NCI-H2107 treated with DMSO at 0.1 percent for 48 hours (cell line): ENCODE results near the gene NCAM2.

ENCODE experiments used
- DNase-seq: peaks from one replicate; lab custom pipeline; 2025; ENCODE audit not compliant: unreplicated experiment; lab: John Stamatoyannopoulos, UW

NCAM2 gene

GRCh38 chr21:21210552-21210951, 212.3 kb downstream of the NCAM2 start:
- no peak for DNase-seq

GRCh38 chr21:21213297-21213696, 215.1 kb downstream of the NCAM2 start:
- DNase-seq, result no peak

- no peak for DNase-seq
These were observed 217.8 kb downstream of the NCAM2 start for GRCh38 chr21:21216047-21216446.

DNA sequence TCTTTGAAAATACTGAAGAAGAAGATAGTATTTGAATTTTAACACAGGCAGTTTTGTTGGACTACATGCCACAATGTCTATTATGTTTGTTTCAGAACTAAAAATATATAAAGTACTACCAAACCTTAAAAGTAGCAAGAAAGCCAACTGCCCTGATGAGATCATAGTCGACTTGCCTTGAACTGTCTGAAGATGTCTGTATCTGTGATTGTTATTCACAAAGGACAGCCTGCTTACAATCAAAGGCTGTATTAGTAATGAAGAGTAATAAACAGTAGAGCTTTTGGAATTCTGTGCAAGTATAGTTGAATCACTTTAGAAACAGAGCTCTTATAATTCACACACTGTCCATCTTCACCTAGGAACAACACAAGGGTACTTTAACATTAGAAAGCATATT, 228.3 kb downstream of the NCAM2 start:
- no peak for DNase-seq

GRCh38 chr21:21230672-21231071, 232.5 kb downstream of the NCAM2 start:
- no peak for DNase-seq

GRCh38 chr21:21231913-21232312, 233.7 kb downstream of the NCAM2 start:
- no peak for DNase-seq

GRCh38 chr21:21232320-21232719, 234.1 kb downstream of the NCAM2 start:
- peak; percentile 4 for DNase-seq

GRCh38 chr21:21233051-21233450, 234.8 kb downstream of the NCAM2 start:
- DNase-seq, result no peak

DNA sequence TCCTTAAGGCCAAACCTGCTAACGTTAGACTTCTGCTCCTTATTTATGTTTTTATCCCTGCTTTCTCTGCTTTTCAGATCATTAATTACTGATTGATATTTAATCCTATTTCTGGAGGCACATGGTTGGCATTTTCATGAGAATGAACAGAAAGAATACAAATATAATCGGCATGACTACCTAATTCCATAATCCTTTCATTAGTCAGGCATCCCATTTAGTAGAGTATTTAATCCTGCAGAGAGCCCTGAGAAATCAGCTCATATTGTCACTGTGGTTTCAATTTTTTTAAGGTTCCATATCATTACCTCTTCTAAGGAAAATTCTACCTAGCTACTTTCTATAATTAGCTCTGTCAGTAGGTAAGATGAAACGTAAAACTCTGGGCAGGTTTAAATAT, 238.8 kb downstream of the NCAM2 start:
- DNase-seq, result no peak

- DNase-seq, result no peak
These were observed 240.6 kb downstream of the NCAM2 start for GRCh38 chr21:21238629-21239400.

DNA sequence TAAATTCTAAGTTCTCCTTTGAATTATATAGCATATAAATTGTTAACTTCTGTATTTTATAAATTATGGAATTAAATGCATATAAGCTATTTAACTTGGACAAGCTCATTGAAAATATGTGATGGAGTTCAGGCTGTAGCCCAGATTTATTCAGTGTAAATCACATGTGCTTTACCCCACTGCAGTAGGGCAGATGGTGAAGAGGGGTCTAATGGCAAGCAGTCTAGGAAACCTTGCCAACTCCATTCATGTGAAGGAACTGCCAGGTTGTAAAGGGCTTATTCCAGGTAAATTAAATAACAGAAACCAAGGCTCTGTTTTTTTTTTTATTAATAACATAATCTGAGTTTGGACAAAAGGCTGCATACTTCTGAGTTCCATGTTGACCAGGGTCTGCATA, 243.2 kb downstream of the NCAM2 start:
- no peak for DNase-seq

DNA sequence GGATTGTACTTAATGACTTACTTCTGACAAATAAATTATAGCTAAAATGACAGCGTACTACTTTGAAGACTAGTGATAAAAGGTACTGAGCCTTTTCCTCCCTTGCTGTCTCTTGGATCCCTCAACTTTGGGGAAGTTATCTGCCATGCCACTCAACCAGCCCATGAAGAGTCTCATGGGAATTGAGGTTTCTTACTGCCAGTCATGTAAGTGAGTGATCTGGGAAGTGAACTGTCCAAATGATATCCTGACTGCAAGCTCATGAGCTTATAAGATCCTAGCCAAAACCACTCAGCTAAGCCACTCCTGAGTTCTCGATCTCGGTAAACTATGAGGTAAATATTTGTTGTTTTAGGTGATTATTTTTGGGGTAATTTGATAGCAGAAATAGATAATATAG, 247.8 kb downstream of the NCAM2 start:
- no peak for DNase-seq

DNA sequence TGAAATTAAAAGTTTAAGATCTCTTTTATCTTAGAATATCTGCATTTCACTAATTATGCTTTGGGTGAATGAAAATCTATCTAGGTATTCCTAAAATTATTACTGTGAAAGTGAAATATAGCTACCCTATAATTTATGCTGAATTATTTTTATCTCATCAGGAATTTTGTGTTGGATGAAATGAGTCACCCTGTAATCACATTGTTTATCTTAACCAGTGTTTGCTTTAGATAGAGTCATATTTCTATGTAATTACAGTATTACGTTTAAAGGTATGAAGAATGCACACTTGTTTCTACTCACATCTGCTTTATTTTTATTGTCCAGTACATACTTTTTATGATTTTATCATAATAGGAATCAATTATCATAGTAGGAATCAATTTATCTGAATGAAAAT, 249.2 kb downstream of the NCAM2 start:
- DNase-seq, result no peak

GRCh38 chr21:21262048-21262447, 263.8 kb downstream of the NCAM2 start:
- no peak for DNase-seq

GRCh38 chr21:21268061-21268471, 269.9 kb downstream of the NCAM2 start:
- DNase-seq, result no peak

GRCh38 chr21:21268885-21269284, 270.7 kb downstream of the NCAM2 start:
- no peak for DNase-seq

DNA sequence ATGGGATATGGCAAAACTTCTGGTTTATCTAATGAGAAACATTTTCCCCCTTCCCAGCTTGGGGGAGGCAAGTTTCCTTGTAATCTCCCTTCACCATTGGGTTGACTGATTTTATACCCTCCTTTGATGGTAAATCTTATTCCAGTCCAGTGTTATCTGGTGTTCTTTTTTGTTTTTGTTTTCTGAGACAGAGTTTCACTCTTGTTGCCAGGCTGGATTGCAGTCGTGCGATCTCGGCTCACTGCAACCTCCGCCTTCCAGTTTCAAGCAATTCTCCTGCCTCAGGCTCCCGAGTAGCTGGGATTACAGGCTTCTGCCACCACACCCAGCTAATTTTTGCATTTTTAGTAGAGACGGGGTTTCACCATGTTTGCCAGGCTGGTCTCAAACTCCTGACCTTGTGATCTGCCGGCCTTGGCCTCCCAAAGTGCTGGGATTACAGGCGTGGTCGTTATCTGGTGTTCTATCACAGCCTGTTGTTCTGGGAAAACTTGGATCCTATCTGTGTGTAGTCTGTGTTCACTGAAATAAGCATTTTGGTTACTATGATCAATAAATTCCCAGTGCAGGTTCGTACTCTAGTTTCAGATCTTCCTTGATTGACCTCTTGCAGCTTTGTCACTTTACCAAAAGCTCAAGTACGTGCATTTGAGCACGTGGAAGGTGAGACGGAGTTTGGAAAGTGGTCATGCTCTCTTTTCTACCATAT, 281.1 kb downstream of the NCAM2 start:
- no peak for DNase-seq

GRCh38 chr21:21283810-21284209, 285.6 kb downstream of the NCAM2 start:
- no peak for DNase-seq

GRCh38 chr21:21286170-21286798, 288.1 kb downstream of the NCAM2 start:
- no peak for DNase-seq

- no peak for DNase-seq
These were observed 292.5 kb downstream of the NCAM2 start for GRCh38 chr21:21290751-21291150.

DNA sequence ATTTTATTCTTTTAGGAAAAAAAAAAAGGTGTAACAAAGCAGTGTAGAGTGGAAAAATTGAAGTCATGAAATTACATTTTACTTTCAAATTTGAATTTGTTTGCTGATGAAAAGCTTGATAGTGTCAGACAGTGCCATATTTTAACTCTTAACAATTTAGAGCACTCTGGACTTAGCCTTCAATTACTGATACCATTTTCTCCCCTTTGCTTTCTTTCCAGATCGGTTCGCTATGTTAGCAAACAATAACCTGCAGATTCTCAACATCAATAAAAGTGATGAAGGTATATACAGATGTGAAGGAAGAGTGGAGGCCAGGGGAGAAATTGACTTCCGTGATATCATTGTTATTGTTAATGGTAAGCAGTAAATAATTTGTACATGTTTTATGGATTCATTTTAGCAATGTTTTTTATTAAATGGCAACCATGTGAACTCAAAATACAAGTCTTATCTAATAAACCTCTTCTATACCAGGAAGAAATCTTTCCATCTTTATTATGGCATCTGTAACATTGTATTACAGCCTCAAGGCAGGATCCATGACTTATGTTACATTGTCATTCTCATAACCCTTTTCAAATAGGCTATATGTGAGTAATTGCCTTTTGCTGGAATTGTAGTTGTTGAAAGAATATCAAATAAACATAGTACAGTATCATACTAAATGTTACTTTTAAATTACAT, 293.8 kb downstream of the NCAM2 start:
- no peak for DNase-seq

- no peak for DNase-seq
These were observed 297.1 kb downstream of the NCAM2 start for GRCh38 chr21:21295303-21295702.
